HG02588 (cell line): ENCODE data around the gene ELK3.

Source experiments
- ATAC-seq: cut with Tn5 transposase; IDR thresholded peaks from one replicate; pipeline ENCODE4 v1.9.1; 2021; ENCODE audit warnings: mild to moderate bottlenecking, moderate library complexity; ENCODE audit not compliant: unreplicated experiment

Gene ELK3

DNA sequence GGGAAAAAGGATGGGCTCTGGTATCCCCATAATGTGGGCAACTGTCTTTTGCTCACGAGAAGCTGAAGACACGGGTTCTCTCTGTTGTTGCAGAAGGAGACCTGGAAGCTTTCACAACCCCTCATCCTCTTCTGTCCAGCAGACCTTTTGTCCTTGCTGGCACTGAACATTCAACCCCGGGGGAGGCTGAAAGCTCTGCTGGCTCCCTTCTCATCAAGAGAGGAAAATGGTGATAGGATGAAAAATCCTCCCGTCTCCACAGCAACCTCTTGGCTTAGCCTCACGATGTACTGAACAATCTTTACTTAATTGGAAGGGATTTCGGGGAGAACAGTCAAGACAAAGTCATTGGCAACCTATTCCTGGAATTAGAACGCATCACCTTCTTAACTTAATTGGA, 39.0 kb downstream of the ELK3 start:
- no peak for ATAC-seq

DNA sequence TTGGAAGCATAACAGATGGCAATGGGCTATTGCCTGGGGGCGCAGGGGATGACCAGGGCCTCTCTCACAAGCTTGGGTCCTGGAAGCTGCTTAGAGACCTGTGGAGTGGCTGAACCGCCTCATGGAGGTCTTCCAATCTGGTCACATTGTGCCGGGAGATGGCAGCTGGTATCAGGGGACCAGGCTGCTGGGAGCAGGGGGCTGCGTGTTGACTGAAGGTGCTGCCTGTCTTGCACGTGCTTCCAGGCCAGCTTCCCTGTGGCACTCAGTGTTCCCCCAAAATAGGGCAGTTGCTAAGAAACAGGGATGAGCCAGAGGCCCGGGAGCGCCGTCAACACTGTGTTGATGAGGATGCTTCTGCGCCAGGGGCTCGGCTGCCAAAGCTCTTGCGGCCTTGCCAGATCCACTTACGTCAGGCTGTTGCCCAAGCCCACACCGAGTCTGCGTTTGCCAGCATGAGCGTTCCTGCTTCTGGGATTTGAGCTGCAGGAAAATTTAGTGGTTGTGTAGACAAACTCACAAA, 39.8 kb downstream of the ELK3 start:
- ATAC-seq: no peak

DNA sequence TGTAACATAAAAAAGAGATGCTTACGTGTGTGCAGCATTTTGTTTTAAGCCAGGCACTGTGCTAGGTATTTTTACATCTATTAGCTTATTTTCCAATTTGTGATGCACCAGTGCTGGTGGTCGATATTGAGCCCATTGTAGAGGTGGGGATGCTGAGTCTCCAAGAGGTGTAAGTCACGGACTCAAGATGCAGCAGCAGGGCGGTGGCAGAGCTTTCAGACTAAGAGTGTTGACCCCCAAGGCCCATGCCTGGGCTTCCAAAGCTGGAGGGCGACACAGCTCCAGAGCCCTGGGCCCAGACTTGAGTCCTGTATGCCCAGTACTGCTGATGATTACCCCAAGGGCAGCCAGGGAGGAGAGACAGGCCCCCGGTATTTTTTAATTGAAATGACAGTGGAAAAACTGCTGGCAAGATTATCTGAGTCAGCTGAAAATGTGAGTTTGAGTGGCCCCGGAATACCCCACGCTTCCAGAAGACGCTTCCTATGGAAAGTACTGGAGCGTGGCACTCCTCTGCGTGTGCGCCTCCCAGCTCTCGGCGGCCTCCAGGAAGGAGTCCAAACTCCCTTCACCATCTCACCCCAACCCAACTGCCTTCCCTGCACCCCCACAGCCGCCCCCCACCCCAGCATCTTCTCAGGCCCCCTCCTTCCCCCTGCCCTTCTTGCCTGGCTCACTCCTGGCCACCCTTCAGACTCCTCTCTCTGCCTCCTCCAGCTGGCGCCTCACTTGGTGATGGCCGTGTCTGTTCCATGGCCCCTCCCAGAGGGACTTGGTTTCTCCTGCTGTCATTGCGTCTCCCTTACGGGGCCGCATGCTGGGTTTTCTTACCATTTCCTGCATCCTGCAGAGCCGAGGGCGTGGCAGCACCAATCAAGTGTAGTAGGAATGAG, 40.7 kb downstream of the ELK3 start:
- ATAC-seq: no peak

DNA sequence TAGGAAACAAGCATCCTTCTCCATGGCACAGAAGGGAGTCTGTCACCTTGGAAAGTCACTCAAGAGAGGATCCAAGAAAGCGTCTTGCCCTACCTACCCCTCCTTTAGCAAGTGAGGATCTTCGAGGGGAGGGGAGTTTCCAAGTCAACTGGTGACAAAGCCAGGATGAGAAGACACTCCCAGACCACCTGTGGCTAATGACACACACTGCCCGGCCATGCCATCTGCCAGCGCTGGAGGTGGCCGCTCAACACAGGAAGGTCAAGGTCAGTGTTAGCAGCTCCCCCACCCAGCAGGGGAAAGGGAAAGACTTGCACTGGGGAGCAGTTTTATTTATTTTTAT, 41.3 kb downstream of the ELK3 start:
- no peak for ATAC-seq

DNA sequence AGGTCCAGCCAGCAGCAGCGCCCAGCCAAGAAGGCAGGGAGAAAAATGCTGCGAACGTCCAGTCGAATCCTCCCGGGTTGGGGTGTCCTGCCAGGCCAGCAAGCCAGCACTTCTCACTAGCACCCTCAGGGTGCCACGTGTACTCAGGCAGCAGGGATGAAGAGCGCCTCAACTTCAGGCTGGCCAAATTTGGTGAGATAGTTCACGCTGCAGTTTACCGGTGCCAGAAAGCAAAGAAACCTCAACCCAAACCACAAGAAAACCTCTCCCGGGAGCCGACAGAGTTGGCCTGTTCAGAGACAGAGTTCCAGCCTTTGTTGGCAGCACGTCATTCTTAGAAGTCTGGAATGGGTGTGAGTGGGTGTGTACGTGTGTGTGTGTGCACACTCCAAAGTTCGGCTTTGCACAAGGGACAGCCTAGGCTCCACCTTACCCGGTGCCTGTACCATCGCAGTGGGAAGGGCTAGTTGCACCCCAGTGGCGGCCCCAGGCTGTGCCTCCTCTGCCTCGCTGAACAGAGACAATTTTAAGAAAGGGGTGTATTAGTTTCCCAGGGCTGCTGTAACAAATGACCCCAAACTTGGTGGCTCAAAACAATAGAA, 42.1 kb downstream of the ELK3 start:
- ATAC-seq: no peak

DNA sequence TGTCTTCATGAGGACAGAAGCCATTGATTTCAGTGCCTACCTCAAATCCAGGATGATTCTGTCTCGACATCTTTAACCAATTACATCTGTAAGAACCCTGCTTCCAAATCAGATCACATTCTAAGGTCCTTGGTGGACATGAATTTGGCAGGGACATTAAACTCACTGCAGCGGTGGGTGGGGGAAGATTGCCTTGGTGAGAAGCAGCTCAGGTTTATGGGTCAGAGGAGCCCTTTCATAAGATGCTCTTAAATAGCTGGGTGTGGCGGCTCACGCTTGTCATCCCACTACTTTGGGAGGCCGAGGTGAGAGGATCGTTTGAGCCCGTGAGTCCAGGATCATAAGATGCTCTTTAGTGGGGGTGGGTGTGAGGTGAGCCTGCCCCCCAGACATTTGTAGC, 42.9 kb downstream of the ELK3 start:
- ATAC-seq: no peak

DNA sequence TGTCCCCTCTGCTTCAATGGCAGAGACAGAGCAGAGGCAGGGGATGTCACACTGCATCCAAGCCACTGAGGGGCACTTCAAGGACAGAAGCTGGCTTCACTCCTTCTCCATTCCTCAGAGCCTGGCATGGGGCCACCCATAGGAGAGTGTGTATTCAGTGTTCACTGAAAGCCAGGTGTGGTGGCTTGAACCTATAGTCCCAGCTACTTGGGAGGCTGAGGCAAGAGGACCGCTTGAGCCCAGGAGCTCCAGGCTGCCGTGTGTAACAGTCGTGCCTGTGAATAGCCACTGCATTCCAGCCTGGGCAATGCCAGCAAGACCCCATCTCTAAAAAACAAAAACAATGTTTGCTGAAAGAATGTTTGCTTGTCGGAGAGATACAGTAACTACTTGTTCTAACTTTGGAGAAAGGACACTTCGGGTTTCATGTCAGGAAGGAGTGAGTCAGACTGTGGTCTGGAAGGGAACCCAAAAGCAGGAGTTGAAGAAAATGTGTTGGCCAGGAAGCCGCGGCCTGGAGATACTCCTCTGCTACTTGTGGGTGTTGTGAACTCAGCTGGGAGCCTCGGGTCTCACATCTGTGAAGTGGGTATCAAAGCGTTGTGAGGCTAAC, 43.4 kb downstream of the ELK3 start:
- ATAC-seq: no peak

DNA sequence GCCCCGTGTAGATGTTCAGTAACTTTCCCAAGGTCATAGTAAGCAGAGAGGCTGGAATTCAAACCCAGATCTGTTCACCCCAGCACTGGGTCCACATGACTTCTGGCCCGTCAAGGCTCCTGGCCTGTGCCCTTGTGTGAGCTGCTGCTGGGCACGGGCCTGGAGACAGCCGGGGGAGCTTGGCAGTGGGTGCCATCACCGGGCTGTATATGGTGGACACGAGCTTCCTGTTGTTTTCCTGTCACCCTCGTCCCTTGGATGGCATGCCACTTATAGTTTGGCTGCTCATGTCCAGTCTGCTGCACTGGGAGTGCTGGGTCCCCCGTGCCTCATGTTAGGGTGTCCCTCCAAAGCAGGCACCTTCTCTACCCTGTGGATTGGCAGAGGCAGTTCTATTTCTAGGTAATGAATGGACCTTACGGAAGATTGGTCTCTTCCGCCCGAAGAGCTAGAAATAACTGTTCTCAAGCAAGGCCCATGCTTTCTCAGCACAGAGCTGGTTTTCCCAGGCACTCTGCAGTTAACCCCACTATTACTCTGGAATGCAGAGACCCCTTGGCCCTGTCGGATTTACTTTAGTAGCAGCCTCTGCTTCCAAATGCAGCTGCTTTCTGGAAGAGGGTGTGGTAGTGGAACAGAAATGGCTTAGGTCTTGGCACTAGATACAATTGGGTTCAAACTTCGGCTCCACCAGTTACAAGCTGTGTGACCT, 44.3 kb downstream of the ELK3 start:
- ATAC-seq: no peak

DNA sequence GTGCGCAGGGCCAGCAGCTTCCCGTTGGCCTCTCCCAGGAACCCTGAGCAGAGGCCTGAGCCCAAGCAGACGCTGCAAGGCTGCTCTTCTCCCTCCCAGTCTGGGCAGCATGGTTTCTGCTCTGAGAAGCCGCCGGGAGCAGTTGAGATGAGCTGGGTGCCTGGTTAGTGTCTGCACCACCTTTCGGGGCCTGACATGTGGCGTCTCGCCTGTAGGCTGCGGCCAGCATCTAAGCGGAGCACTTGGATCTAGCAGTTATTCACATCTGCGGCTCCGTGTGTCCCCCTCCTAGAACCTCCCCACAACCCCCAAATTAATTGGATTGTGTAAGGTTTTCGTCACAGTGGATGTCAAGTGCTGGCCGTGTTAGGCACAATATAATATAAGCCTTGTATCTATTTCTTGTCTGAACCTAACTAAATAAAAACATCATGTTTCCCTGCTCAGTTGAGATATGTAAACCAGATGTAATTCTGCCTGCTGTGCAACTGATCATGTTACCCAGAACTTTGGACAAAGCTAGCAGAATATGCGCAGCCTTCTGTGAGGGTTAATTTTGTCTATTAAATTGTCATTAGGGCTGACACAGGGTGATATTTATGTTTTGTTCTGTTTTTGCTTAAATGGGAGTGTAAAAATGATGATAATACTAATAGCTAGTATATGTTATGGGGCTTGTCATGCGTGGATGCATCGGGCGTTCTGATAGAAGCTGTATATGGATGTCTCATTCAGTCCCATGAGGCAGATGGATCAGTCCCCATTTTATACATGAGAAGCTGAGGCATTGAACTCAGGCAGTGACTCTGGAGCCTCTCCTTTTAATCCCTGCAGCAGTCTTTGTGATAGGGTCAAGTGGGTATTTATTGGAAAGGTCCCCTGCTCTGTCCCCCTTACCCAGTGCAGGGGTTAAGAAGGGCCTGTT, 45.8 kb downstream of the ELK3 start:
- no peak for ATAC-seq

DNA sequence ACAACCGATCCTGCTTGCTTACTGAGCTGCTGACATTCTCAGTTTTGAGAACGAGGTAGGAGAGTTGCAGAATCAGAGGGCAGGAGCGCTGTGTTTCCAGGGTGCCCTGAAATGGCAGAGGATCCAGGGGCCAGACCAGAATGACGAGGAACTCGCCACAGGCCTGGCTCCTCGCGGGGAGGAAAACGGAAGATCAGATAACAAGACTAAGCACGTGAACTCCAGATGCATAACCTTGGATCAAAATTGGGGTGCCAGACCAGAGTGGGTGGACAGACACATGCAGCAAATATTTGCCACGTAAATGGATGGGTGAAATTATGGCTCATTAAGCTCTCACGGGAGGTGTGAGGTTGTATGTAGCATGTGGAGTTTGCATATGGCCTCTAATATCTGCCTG, 46.5 kb downstream of the ELK3 start:
- no peak for ATAC-seq

DNA sequence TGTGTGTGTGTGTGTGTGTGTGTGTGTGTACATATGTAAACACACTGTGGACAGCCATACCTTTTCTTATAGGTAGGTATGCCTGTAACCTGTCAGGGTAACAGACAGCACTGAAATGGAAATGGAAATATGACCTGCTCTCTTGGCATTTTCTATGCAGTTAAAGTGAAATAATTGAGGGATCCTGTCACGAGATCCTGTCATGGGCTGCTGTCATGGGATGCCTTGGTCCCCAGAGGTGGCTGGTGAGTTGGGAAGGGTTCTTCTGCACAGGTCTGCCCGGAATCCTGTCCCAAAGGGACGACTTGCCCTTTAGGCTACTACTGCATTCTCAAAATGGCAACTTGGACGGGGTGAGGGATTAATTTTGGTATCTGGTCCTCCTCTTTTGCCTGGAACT, 47.3 kb downstream of the ELK3 start:
- no peak for ATAC-seq

DNA sequence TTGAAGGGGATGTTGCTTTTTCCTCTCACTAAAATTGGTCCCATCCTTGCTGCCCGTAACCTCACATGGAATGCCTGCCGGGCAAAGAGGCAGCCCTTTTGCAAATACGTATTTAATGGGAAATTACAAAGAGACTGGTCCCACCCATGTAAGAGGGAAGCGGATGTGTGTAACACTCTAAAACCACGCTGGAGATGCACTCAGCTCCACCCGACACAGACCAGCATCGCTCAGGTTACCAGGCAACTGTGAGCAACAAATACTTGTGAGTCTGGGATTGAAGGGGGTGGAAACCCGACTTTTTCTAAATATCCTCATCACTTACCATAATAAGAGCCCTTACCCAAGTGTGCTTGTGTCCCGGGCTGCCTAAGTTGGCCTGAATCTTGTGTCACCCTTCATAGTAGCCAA, 47.7 kb downstream of the ELK3 start:
- ATAC-seq: no peak

DNA sequence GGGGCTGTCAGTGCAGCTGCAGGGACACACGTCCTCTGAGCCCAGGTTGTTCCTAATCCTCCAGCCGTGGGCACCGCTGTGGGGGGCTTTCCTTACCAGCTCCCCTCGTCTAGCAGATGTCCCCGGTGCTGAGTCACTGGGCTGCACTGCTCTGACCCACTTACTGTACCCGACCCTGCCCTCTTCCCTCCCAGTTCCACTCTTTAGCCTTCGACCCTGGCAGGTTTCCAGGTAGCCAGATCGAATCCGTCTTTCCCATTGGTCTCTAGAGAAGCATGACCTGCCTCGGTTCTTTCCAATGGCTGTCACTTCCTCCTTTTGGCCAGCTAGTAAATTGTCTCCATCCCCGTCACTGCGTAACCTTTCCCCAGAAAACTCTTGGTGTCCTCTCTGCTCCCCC, 48.4 kb downstream of the ELK3 start:
- no peak for ATAC-seq

DNA sequence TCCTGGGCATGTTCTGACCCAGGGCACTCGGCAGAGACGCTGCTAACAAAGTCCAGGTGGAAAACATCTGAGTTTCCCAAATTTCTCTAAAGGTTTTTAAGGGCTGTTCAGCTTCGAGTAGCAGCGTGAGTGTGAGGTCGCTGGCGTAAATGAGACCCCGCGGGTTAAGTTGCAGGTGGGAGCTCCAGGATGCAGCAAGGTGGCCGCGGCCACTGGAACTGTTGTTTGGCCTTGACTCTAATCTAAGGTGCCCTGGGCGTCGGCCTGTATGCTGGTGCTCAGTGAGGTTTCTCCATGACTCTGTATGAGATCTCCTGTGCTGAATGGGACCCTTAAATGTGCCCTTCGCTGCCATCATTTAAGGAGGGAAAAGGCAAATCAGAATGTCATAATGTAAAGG, 50.7 kb downstream of the ELK3 start:
- ATAC-seq: no peak

DNA sequence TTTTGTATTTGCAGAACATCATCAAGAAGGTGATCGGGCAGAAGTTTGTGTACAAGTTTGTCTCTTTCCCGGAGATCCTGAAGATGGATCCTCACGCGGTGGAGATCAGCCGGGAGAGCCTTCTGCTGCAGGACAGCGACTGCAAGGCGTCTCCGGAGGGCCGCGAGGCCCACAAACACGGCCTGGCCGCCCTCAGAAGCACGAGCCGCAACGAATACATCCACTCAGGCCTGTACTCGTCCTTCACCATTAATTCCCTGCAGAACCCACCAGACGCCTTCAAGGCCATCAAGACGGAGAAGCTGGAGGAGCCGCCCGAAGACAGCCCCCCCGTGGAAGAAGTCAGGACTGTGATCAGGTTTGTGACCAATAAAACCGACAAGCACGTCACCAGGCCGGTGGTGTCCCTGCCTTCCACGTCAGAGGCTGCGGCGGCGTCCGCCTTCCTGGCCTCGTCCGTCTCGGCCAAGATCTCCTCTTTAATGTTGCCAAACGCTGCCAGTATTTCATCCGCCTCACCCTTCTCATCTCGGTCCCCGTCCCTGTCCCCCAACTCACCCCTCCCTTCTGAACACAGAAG, 52.8 kb downstream of the ELK3 start:
- no peak for ATAC-seq

DNA sequence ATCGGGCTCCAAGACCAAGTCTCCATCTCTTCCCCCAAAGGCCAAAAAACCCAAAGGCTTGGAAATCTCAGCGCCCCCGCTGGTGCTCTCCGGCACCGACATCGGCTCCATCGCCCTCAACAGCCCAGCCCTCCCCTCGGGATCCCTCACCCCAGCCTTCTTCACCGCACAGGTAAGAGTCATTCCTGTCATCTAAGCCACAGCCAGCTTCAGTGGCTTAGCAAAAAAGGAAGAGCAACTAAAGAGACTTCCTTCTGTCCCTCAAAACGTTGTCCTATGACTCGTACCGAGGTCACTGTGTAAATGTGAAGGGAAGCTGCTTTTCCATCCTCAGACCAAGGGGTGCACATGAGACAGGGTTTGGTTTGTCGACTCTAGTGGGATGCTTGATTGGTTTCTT, 53.4 kb downstream of the ELK3 start:
- no peak for ATAC-seq

DNA sequence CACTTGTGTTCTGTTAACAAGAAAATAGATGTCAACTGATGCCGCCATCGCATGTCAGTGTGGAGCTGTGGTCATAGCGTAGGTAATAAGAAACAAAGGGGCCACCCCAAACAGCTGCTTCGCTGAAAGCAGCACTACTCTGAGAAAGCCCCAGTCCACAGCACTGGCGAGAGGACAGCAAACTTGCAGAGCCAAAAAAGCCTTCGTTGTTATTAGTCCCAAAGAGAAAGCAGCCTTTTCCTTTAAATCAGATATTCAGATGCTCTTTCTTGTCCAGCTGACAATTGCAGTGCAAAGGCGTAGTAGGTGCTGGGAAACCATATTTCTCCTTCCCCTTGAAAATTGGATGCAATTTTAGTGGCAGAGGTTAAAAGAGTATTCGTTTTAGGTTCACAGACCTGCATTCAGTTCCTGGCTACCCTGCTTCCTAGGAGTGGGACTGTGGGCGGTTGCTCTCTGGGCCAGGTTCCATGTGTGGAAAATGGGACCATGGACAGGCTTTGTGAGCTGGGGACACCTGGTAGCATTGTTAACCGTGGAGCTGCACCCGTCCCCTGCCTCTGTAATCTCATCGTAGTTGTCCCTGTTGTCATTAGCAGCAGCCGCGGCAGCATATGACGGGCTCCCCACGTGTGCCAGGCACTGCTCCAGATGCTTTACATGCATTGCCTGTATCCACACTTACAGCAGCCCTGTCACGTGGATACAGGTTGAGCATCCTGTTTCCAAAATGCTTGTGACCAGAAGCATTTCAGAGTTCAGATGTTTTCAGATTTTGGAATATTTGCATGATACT, 54.2 kb downstream of the ELK3 start:
- no peak for ATAC-seq

DNA sequence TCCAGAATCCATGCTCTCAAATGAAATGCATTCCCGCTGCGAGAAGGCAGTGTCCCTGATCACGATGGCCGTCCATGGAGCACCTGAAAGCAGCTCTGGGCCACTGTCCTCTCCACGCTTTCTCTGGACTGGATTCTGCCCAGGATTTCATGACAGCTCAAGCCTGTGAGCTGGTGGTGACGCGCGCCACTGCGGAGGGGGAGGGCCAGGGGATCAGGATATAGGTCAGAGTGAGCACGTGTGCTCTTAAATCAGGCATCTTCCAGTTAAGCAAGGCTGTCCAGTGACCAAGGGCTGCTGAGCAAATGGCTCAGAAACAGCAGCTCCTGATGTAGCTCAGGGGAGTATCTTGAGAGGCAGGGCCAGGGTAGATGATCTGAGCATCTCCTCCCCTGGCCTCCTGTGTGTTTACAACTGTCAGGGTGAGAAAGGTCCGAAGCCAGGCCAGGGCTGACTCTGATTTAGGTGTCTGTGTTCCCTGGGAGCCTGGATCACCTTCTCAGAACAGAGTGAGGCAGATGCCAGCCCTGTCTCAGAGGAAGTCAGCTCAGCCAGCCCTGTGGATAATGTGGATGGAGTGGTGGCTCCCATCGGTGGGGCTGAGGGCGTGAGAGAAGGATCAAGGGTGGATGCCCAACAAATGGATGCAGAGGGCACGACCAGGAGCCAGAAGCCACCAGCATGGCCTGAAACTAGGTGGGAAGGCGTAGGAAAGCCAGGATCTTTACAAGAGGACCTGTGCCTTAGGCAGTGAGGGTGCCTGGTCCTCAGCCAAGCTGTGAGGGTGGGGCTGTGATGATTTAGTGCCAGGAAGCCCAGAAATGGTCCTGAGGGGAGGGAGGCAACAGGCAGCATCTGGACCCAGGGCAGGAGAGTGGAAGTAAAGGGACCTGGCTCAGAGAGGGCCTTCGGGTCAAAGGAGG, 55.3 kb downstream of the ELK3 start:
- no peak for ATAC-seq
